Measurements from ENCODE around the gene CCDC137. TPM values are rescaled to one million over a fixed set of nuclear protein-coding genes. Genes with fewer than 3 reads are reported as not detected.
"Not testable (repeated sequence)": the region's sequence is repeated elsewhere in the genome, so short reads cannot be mapped to it uniquely, and the experiment has no call there.

CCDC137 gene
- 10 to 100 TPM; 37.4 to 42.3 TPM for total RNA-seq

DNA sequence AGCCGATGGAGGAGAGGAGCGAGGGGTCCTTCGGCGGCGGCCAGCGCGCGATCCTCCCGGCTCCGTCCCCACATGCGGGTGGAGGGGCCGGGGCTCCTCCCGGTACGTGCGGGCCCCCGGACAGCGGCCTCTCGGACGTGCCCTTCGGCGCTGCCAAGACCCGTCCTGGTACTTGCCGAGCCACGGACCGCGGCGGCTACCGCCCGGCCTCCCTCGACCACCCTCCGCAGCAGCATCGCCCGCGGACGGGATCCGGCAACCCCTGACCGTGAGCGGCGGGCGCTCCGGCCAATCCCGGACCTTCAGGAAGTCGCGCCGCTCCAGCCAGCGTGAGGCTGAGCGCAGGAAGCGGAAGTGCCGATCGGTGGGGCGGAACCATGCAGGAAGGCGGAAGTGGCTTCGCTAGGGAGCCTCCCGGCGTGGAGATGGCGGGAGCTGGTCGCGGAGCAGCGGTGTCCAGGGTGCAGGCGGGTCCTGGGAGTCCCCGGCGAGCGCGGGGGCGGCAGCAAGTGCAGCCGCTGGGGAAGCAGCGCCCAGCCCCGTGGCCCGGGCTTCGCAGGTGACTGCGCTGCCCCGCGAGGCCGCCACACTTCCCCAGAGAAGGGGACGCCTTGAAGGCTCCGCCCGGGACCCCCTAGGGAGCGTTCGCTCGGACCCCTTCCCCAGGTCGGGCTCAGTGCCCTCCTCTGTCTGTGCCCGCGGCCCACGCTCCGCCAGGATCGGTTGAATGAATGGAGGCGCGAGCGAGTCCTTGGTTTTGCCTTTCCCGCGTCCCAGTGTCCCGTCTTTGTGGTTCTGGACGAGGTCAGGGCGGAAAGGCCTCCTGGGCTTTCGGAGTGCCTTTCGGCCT, at the start of gene CCDC137, which contains the start of gene OXLD1:
TSS of gene CCDC137 (plus strand) at position 396 of the 850 bp plus-strand sequence. CDS start at position 426, 30 bp downstream.
TSS of gene OXLD1 (minus strand) at position 264 of the 850 bp plus-strand sequence. CDS start at position 236, 28 bp downstream.
- Mint-ChIP-seq H3K4me1 (peaks cover 62% of the 10 kb centered on the region), H3K36me3 (peaks cover 44% of the 10 kb centered on the region), H3K27ac (peak within 1 kb of the TSS; percentile 94), H3K9me3 (ENCODE audit: low read depth) (no peaks in the 10 kb centered on the region), H3K4me3 (peak within 1 kb of the TSS; percentile 89), H3K27me3 (no peaks in the 10 kb centered on the region)
- peak; percentile 97 for DNase-seq
- CTCF ChIA-PET, result interaction anchor here (1.5 to 1.7 kb wide), 2 partner anchors 16 to 31 kb away, joined by 6 to 7 read pairs; partner anchors contain the start of genes ARL16 and HGS
- ATAC-seq, result peak; percentile 94

DNA sequence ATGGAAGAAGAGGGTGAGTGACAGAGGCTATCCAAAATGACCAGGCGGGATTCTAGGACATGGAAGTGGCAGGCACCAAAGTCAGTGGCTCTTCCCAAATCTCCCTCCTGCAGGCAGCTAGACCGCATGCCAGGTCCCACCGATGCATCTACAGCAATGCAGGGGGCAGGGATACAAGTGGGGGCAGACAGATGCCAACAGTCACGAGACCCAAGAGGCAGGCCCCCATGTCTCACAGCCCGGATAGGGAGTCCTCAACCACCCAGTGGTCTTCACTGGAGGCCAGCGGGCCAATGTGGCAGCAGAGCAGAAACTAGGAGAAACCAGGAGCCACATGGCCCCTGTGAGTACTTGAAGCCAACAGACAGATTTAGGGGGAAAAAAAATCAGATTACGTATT, 49.7 kb upstream of the CCDC137 start:
- no peaks in the 10 kb centered on the region for H3K9me3 Mint-ChIP-seq (ENCODE audit: low read depth)
- H3K27ac Mint-ChIP-seq, result no peak overlapping the region
- ATAC-seq (no peak), DNase-seq (no peak)
- CTCF ChIA-PET, result no interaction called here
- peaks cover 50% of the 10 kb centered on the region for H3K36me3 Mint-ChIP-seq
- no peaks in the 10 kb centered on the region for H3K27me3 Mint-ChIP-seq
- no peak overlapping the region for H3K4me3 Mint-ChIP-seq
- H3K4me1 Mint-ChIP-seq, result peaks cover 32% of the 10 kb centered on the region

GRCh38 chr17:81618307-81618706, 48.2 kb upstream of the CCDC137 start:
- Mint-ChIP-seq H3K4me1 (peaks cover 30% of the 10 kb centered on the region), H3K36me3 (peaks cover 40% of the 10 kb centered on the region)
- H3K27ac Mint-ChIP-seq; H3K4me3 Mint-ChIP-seq; ATAC-seq; H3K27me3 Mint-ChIP-seq; H3K9me3 Mint-ChIP-seq (ENCODE audit: low read depth); CTCF ChIA-PET; DNase-seq: not testable (repeated sequence)

GRCh38 chr17:81621494-81622130, 44.9 kb upstream of the CCDC137 start:
- CTCF ChIA-PET, result interaction anchor here (2.4 kb wide), 1 partner anchor 21 kb away, joined by 5 read pairs; no protein-coding TSS in a partner anchor
- Mint-ChIP-seq H3K27me3 (no peaks in the 10 kb centered on the region), H3K27ac (no peak overlapping the region), H3K9me3 (ENCODE audit: low read depth) (no peaks in the 10 kb centered on the region), H3K36me3 (peaks cover 54% of the 10 kb centered on the region), H3K4me3 (no peak overlapping the region), H3K4me1 (peaks cover 6% of the 10 kb centered on the region)
- ATAC-seq (no peak), DNase-seq (no peak)

- ATAC-seq (no peak), DNase-seq (no peak)
- no peaks in the 10 kb centered on the region for H3K27me3 Mint-ChIP-seq
- no peaks in the 10 kb centered on the region for H3K9me3 Mint-ChIP-seq (ENCODE audit: low read depth)
- peaks cover 7% of the 10 kb centered on the region for H3K4me1 Mint-ChIP-seq
- H3K4me3 Mint-ChIP-seq, result no peak overlapping the region
- peaks cover 37% of the 10 kb centered on the region for H3K36me3 Mint-ChIP-seq
- CTCF ChIA-PET, result interaction anchor here (0.7 to 1.2 kb wide), 2 partner anchors 29 to 73 kb away, joined by 3 to 4 read pairs; partner anchors contain the start of gene MRPL12
- no peak overlapping the region for H3K27ac Mint-ChIP-seq
Measured at GRCh38 chr17:81630274-81630673, 36.3 kb upstream of the CCDC137 start.

- Mint-ChIP-seq H3K27me3 (no peaks in the 10 kb centered on the region), H3K4me1 (peaks cover 17% of the 10 kb centered on the region), H3K9me3 (ENCODE audit: low read depth) (no peaks in the 10 kb centered on the region), H3K27ac (peak overlapping the region; percentile 22), H3K36me3 (peaks cover 29% of the 10 kb centered on the region), H3K4me3 (no peak overlapping the region)
- no peak for DNase-seq
- no peak for ATAC-seq
- CTCF ChIA-PET, result no interaction called here
Measured at GRCh38 chr17:81631482-81631881, 35.1 kb upstream of the CCDC137 start.

GRCh38 chr17:81635431-81635830, 31.1 kb upstream of the CCDC137 start:
- peaks cover 19% of the 10 kb centered on the region for H3K4me1 Mint-ChIP-seq
- H3K36me3 Mint-ChIP-seq, result peaks cover 9% of the 10 kb centered on the region
- H3K9me3 Mint-ChIP-seq (ENCODE audit: low read depth), result no peaks in the 10 kb centered on the region
- DNase-seq (no peak), ATAC-seq (no peak)
- H3K27me3 Mint-ChIP-seq, result no peaks in the 10 kb centered on the region
- CTCF ChIA-PET, result interaction anchor here (1.8 kb wide), 1 partner anchor 30 kb away, joined by 6 read pairs; the partner anchor contains the start of genes CCDC137 and OXLD1
- H3K27ac Mint-ChIP-seq, result no peak overlapping the region
- peak overlapping the region; percentile 93 for H3K4me3 Mint-ChIP-seq

DNA sequence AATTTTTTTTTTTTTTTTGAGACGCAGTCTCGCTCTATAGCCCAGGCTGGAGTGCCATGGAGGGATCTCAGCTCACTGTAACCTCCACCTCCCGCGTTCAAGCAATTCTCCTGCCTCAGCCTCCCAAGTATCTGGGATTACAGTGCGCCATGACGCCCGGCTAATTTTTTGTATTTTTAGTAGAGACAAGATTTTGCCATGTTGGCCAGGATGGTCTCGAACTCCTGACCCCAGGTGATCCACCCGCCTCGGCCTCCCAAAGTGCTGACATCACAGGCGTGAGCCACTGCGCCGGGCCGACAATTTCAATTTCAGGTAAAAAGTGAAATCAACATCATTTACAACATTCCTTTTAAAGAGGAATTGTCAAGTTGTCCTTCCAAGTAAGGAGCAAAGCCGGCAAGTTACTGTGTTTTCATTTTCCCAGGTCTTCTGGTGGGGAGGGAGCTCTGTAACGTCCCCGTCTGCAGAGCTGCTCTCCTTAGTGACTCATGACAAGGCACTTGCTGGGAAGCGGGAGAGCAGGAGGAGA, 30.5 kb upstream of the CCDC137 start:
- Mint-ChIP-seq H3K4me3 (peak overlapping the region; percentile 93), H3K4me1 (peaks cover 19% of the 10 kb centered on the region), H3K27ac (peak overlapping the region; percentile 78), H3K36me3 (peaks cover 9% of the 10 kb centered on the region), H3K9me3 (ENCODE audit: low read depth) (no peaks in the 10 kb centered on the region), H3K27me3 (no peaks in the 10 kb centered on the region)
- DNase-seq (no peak), ATAC-seq (peak; percentile 9)
- CTCF ChIA-PET, result interaction anchor here (1.8 kb wide), 1 partner anchor 30 kb away, joined by 6 read pairs; the partner anchor contains the start of genes CCDC137 and OXLD1

DNA sequence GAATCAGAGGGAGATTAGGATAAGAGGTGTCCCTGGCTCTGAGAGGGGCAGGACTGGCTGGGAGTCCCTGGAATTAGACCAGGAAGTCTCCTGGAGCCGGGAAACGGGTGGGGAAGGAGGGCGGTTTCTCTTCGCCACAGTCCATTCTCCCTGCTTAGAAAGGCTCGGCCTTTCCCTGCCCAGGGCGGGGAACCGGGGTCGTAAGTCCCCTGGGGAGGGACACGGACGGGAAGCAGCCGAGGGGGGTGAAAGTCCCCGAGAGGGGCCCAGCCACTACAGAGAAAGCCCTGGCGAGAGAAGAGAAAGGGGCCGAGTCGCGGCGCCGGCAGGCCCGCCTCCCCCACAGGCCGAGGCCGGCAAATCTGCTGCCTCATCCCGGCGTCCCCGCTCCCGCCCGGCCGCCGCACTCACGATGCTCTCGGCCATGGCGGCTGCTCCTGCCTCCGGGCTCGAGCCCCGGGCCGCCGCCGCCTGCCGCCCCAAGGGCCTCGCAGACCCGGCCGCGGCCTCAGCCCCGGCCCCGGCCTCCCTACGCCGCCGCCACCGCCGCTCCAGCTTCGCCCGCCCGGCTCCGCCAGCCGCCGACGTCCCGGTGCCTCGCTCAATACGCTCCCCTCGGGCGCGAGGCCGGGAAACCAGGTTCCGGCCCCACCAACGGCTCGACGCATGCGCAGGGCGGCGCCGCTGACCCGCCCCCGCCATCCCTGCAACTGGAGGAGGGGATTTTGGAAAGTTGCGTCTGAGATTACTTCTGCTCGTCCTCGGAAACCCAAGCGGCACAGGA, 29.8 kb upstream of the CCDC137 start, which contains the start of the genes NPLOC4 and TSPAN10:
TSS of gene NPLOC4 (minus strand) at position 608 of the 784 bp plus-strand sequence. CDS start at position 426, 182 bp downstream.
TSS of gene TSPAN10 (plus strand) at position 692 of the 784 bp plus-strand sequence. CDS start 5,217 bp downstream, outside the sequence.
- Mint-ChIP-seq H3K4me3 (peak within 1 kb of the TSS; percentile 93), H3K27ac (peak within 1 kb of the TSS; percentile 78), H3K4me1 (peaks cover 19% of the 10 kb centered on the region), H3K36me3 (peaks cover 7% of the 10 kb centered on the region), H3K9me3 (ENCODE audit: low read depth) (no peaks in the 10 kb centered on the region), H3K27me3 (no peaks in the 10 kb centered on the region)
- peak; percentile 96 for ATAC-seq
- CTCF ChIA-PET, result interaction anchor here (1.8 kb wide), 1 partner anchor 29 kb away, joined by 6 read pairs; the partner anchor contains the start of genes CCDC137 and OXLD1
- peak; percentile 85 for DNase-seq

- Mint-ChIP-seq H3K9me3 (ENCODE audit: low read depth) (no peaks in the 10 kb centered on the region), H3K27me3 (no peaks in the 10 kb centered on the region), H3K4me3 (no peak overlapping the region), H3K27ac (no peak overlapping the region), H3K4me1 (peaks cover 15% of the 10 kb centered on the region), H3K36me3 (peaks cover 3% of the 10 kb centered on the region)
- no peak for DNase-seq
- CTCF ChIA-PET, result interaction anchor here (0.7 to 1.3 kb wide), 4 partner anchors 12 to 27 kb away, joined by 3 to 4 read pairs (median 3); no protein-coding TSS in a partner anchor
- ATAC-seq, result no peak
Measured at GRCh38 chr17:81638683-81639082, 27.9 kb upstream of the CCDC137 start.

GRCh38 chr17:81640011-81640410, 26.5 kb upstream of the CCDC137 start:
- Mint-ChIP-seq H3K27ac (no peak overlapping the region), H3K9me3 (ENCODE audit: low read depth) (no peaks in the 10 kb centered on the region), H3K4me3 (no peak overlapping the region), H3K36me3 (peaks cover 1% of the 10 kb centered on the region), H3K27me3 (no peaks in the 10 kb centered on the region), H3K4me1 (peaks cover 14% of the 10 kb centered on the region)
- CTCF ChIA-PET, result no interaction called here
- no peak for DNase-seq
- ATAC-seq, result no peak

DNA sequence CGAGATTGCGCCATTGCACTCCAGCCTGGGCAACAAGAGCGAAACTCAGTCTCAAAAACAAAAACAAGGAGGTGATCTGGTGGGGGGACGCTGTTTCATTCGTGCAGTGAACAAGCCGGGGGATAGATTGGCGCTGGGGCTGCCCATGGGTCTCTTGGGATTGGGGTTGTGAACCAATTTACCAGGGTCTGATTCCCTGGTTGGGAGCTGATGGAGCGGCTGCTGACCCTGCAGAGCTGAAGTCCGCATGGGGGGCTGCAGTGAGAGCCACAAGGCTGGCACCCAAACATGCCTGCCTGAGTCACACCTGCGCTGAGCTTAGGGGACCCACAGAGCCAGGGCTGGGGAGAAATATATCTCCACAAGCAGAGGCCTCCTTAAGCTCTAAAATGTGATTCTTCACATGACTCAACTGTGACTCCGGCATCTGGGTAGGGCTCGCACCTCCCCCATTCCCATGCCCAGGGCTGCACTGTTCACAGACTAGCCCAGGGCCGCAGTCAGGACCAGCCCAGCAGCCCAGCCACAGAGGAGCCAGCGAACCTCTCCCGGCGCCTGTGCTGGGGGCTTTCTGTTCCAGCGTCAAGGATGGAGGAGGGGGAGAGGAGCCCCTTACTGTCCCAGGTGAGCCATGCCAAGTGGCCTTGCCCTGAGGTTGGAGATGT, 24.6 kb upstream of the CCDC137 start:
- CTCF ChIA-PET, result no interaction called here
- Mint-ChIP-seq H3K36me3 (no peaks in the 10 kb centered on the region), H3K27me3 (peaks cover 3% of the 10 kb centered on the region), H3K4me1 (peaks cover 2% of the 10 kb centered on the region), H3K4me3 (no peak overlapping the region), H3K27ac (no peak overlapping the region), H3K9me3 (ENCODE audit: low read depth) (no peaks in the 10 kb centered on the region)
- DNase-seq (no peak), ATAC-seq (no peak)
